HCT116 (cell line): Measurements from ENCODE around the gene APBB2. TPM values are rescaled to one million over a fixed set of nuclear protein-coding genes. Genes with fewer than 3 reads are reported as not detected.

Experiments
- ATAC-seq: fragments of 200-7000 bp; cut with Tn5 transposase; 2 replicates; pipeline ENCODE4 v1.9.1; 2020; ENCODE audit warnings: mild to moderate bottlenecking, moderate library complexity
- BruUV-seq: library from RNA; stranded (reverse); fragments of 400-500 nt; replicated peaks from 2 replicates; lab custom pipeline; 2021; lab: Mats Ljungman, UMichigan
- CTCF ChIA-PET: fragments of 300-600 bp; sonication (Branson Sonifier 250); formaldehyde crosslinking; loops from one replicate; lab custom pipeline; 2021; ENCODE audit warnings: antibody characterized with exemption; lab: Charles Lee
- POLR2A ChIA-PET: fragments of 300-600, 350-600 bp; sonication (Branson Sonifier 250); formaldehyde crosslinking; loops from one replicate; lab custom pipeline; 2021; ENCODE audit warnings: antibody characterized with exemption; lab: Charles Lee
- RAD21 ChIA-PET, 2 experiments: fragments of 300-600 bp; sonication (Branson Sonifier 250); formaldehyde crosslinking; loops; one replicate each; lab custom pipeline; 2023; ENCODE audit warnings: low total read pairs in 2 of 2; ENCODE audit not compliant: uncharacterized antibody in 2 of 2, unreplicated experiment in 2 of 2, low non-redundant PET in 1 of 2; lab: Charles Lee
- DNase-seq: peaks from one replicate; pipeline ENCODE4 v3.0.0-alpha.2; 2010; ENCODE audit warnings: low read depth, low spot score
- H2AFZ ChIP-seq: fragments of 200-600 bp; shearing (Covaris generic), sonication (generic); 2 replicates; pipeline ENCODE4 v1.6.1; 2017; ENCODE audit warnings: low read depth, mixed run types, mixed read lengths, antibody characterized with exemption, low read length; ENCODE audit not compliant: poor library complexity, severe bottlenecking
- H3K27ac ChIP-seq: 2 replicates; pipeline ENCODE4 v1.5.1; 2012; ENCODE audit warnings: low read depth, low read length
- H3K27me3 ChIP-seq: fragments of 200-600 bp; sonication (generic); 2 replicates; pipeline ENCODE4 v1.6.1; 2016; ENCODE audit warnings: mixed run types, low read length, mixed read lengths; ENCODE audit not compliant: insufficient read depth
- H3K36me3 ChIP-seq, 2 experiments: fragments of 200-500 bp in 1 of 2; fragments of 200-600 bp in 1 of 2; sonication (Bioruptor generic) in 1 of 2; sonication (generic) in 1 of 2; 2 replicates each; pipeline versions ENCODE4 v1.5.1 to v1.6.1; 2014 to 2016; ENCODE audit warnings: low read length in 2 of 2, inconsistent platforms in 1 of 2, mixed read lengths in 1 of 2, mixed run types in 1 of 2; ENCODE audit not compliant: insufficient read depth in 2 of 2, control insufficient read depth in 1 of 2
- H3K4me1 ChIP-seq, 2 experiments: fragments of 200-600 bp in 1 of 2; sonication (generic) in 1 of 2; 2 replicates each; pipeline versions ENCODE4 v1.5.1 to v1.6.1; 2012 to 2017; ENCODE audit warnings: low read length in 2 of 2, inconsistent platforms in 1 of 2, mild to moderate bottlenecking in 1 of 2, mixed read lengths in 1 of 2, mixed run types in 1 of 2, moderate library complexity in 1 of 2; ENCODE audit not compliant: insufficient read depth in 2 of 2, control insufficient read depth in 1 of 2
- H3K4me2 ChIP-seq: fragments of 200-600 bp; sonication (generic); 2 replicates; pipeline ENCODE4 v1.6.1; 2017; ENCODE audit warnings: mixed run types, low read length, mixed read lengths
- H3K4me3 ChIP-seq, 2 experiments: fragments of 200-600 bp in 1 of 2; sonication (generic) in 1 of 2; replicated peaks in 1 of 2; 2 replicates each; pipeline ENCODE4 v1.5.1; 2011 to 2016; ENCODE audit warnings: low read length in 2 of 2, control low read depth in 1 of 2, low read depth in 1 of 2, mild to moderate bottlenecking in 1 of 2, mixed read lengths in 1 of 2, mixed run types in 1 of 2
- H3K79me2 ChIP-seq: fragments of 200-600 bp; sonication (generic); 2 replicates; pipeline ENCODE4 v1.6.1; 2017; ENCODE audit warnings: mild to moderate bottlenecking, mixed run types, low read length, moderate library complexity, mixed read lengths; ENCODE audit not compliant: insufficient read depth
- H3K9ac ChIP-seq: fragments of 200-600 bp; sonication (generic); 2 replicates; pipeline ENCODE4 v1.6.1; 2016; ENCODE audit warnings: low read length, mixed read lengths
- H3K9me2 ChIP-seq: fragments of 200-600 bp; sonication (generic), shearing (Covaris generic); 2 replicates; pipeline ENCODE4 v1.6.1; 2017; ENCODE audit warnings: mixed run types, mild to moderate bottlenecking, moderate library complexity; ENCODE audit not compliant: insufficient read depth
- H3K9me3 ChIP-seq, 2 experiments: fragments of 200-500 bp in 1 of 2; fragments of 200-600 bp in 1 of 2; sonication (Bioruptor generic) in 1 of 2; sonication (generic) in 1 of 2; 2 replicates each; pipeline ENCODE4 v1.6.1; 2014 to 2017; ENCODE audit warnings: low read length in 2 of 2, mixed read lengths in 2 of 2, inconsistent platforms in 1 of 2, low read depth in 1 of 2, mild to moderate bottlenecking in 1 of 2, mixed run types in 1 of 2, moderate library complexity in 1 of 2; ENCODE audit not compliant: control insufficient read depth in 1 of 2, insufficient read depth in 1 of 2
- H4K20me1 ChIP-seq: fragments of 200-600 bp; sonication (generic), shearing (Covaris generic); 2 replicates; pipeline ENCODE4 v1.6.1; 2017; ENCODE audit warnings: mixed run types, mild to moderate bottlenecking, moderate library complexity; ENCODE audit not compliant: insufficient read depth
- CBX3 ChIP-seq: IDR thresholded peaks from 2 replicates; pipeline ENCODE4 v1.6.1; 2012; ENCODE audit warnings: low read depth
- CEBPB ChIP-seq: IDR thresholded peaks from 2 replicates; pipeline ENCODE4 v1.6.1; 2012; ENCODE audit warnings: low read depth
- EGR1 ChIP-seq: IDR thresholded peaks from 2 replicates; pipeline ENCODE4 v1.6.1; 2012; ENCODE audit warnings: low read depth
- EZH2 ChIP-seq: fragments of 200-600 bp; sonication (generic); IDR thresholded peaks from 2 replicates; pipeline ENCODE4 v1.6.1; 2017; ENCODE audit warnings: antibody characterized with exemption, mixed run types
- EZH2phosphoT487 ChIP-seq: fragments of 200-600 bp; IDR thresholded peaks from 2 replicates; pipeline ENCODE4 v1.6.1; 2018; ENCODE audit warnings: antibody characterized with exemption, borderline replicate concordance
- POLR2A ChIP-seq: IDR thresholded peaks from 2 replicates; pipeline ENCODE4 v1.7.0; 2011; ENCODE audit warnings: borderline replicate concordance; ENCODE audit not compliant: insufficient read depth, insufficient read length; ENCODE audit errors: extremely low read depth
- POLR2AphosphoS5 ChIP-seq: IDR thresholded peaks from 2 replicates; pipeline ENCODE4 v1.6.1; 2011; ENCODE audit warnings: mild to moderate bottlenecking, low read depth, low read length, moderate library complexity
- RAD21 ChIP-seq: IDR thresholded peaks from 2 replicates; pipeline ENCODE4 v1.6.1; 2012; ENCODE audit warnings: low read depth, mild to moderate bottlenecking
- SIN3A ChIP-seq: IDR thresholded peaks from 2 replicates; pipeline ENCODE4 v1.6.1; 2012; ENCODE audit warnings: low read depth
- SP1 ChIP-seq: IDR thresholded peaks from 2 replicates; pipeline ENCODE4 v1.6.1; 2012; ENCODE audit warnings: low read depth
- SRF ChIP-seq: IDR thresholded peaks from 2 replicates; pipeline ENCODE4 v1.6.1; 2012; ENCODE audit warnings: low read depth
- TCF7L2 ChIP-seq: IDR thresholded peaks from 2 replicates; pipeline ENCODE4 v1.7.0; 2011; ENCODE audit warnings: borderline replicate concordance, inconsistent platforms; ENCODE audit not compliant: insufficient read depth, insufficient read length; ENCODE audit errors: extremely low read depth
- ZBTB33 ChIP-seq: IDR thresholded peaks from 2 replicates; pipeline ENCODE4 v1.6.1; 2011; ENCODE audit warnings: mild to moderate bottlenecking, low read length, moderate library complexity; ENCODE audit not compliant: insufficient replicate concordance; ENCODE audit errors: extremely low read depth
- intact Hi-C: fragments of 100-400 bp; cut with micrococcal nuclease; formaldehyde crosslinking; loops from 2 replicates; pipeline ENCODE4 v1.10.0; 2022
- total RNA-seq: library from RNA; stranded (reverse); gene quantifications from one replicate; pipeline ENCODE4 v1.2.1, GENCODE V29; 2021; ENCODE audit not compliant: unreplicated experiment

APBB2 gene
- total RNA-seq, 1 experiment from 2014 or later: 72.5 TPM

GRCh38 chr4:40857956-40858355, 356.4 kb downstream of the APBB2 start:
- TF ChIP-seq TCF7L2 (no peak), EGR1 (no peak), EZH2 (no peak), POLR2A (no peak), EZH2phosphoT487 (no peak), SIN3A (no peak), SP1 (no peak), ZBTB33 (no peak), SRF (no peak), CEBPB (no peak), CBX3 (no peak)
- no peak overlapping the region for H3K27ac ChIP-seq
- no peaks in the 10 kb centered on the region for H3K9me3 ChIP-seq
- ChIA-PET RAD21 (no interaction called here), POLR2A (no interaction called here), CTCF (no interaction called here)
- H3K4me1 ChIP-seq: no peaks in the 10 kb centered on the region
- no peaks in the 10 kb centered on the region for H3K79me2 ChIP-seq
- BruUV-seq: no TSS peak
- H3K36me3 ChIP-seq: no peaks in the 10 kb centered on the region
- H3K4me3 ChIP-seq: no peak overlapping the region
- H3K9ac ChIP-seq: no peak overlapping the region
- ATAC-seq: no peak
- intact Hi-C loops: no loop called here
- no peaks in the 10 kb centered on the region for H3K9me2 ChIP-seq
- H4K20me1 ChIP-seq: no peaks in the 10 kb centered on the region
- no peak overlapping the region for H2AFZ ChIP-seq
- no peaks in the 10 kb centered on the region for H3K27me3 ChIP-seq
- no peak for DNase-seq
- no peak overlapping the region for H3K4me2 ChIP-seq

GRCh38 chr4:40856840-40857362, 357.4 kb downstream of the APBB2 start:
- no peak overlapping the region for H2AFZ ChIP-seq
- no peaks in the 10 kb centered on the region for H3K79me2 ChIP-seq
- no peaks in the 10 kb centered on the region for H4K20me1 ChIP-seq
- no peaks in the 10 kb centered on the region for H3K27me3 ChIP-seq
- ChIA-PET CTCF (no interaction called here), POLR2A (no interaction called here), RAD21 (no interaction called here)
- no peaks in the 10 kb centered on the region for H3K36me3 ChIP-seq
- no peak for TF ChIP-seq EGR1
- TF ChIP-seq EZH2: no peak
- no peak for TF ChIP-seq SIN3A
- TF ChIP-seq RAD21: no peak
- no peak for TF ChIP-seq CBX3
- TF ChIP-seq CEBPB: no peak
- no peak for TF ChIP-seq POLR2AphosphoS5
- no peaks in the 10 kb centered on the region for H3K9me2 ChIP-seq
- ATAC-seq (no peak), DNase-seq (no peak)
- BruUV-seq: no TSS peak
- no peaks in the 10 kb centered on the region for H3K9me3 ChIP-seq
- no peak overlapping the region for H3K4me2 ChIP-seq
- intact Hi-C loops: no loop called here
- no peak overlapping the region for H3K27ac ChIP-seq
- H3K4me1 ChIP-seq: no peaks in the 10 kb centered on the region
- no peak overlapping the region for H3K9ac ChIP-seq
- no peak overlapping the region for H3K4me3 ChIP-seq
